HG02852 (cell line): ENCODE measurements around the gene HOXA3.

Experiments used
- ATAC-seq: cut with Tn5 transposase; IDR thresholded peaks from one replicate; pipeline ENCODE4 v1.9.1; 2021; ENCODE audit warnings: mild to moderate bottlenecking, moderate library complexity; ENCODE audit not compliant: unreplicated experiment

HOXA3 gene

GRCh38 chr7:27095050-27095896 is 57.1 kb downstream of the HOXA3 start:
- ATAC-seq = peak; percentile 10

- no peak for ATAC-seq
Measured at GRCh38 chr7:27094304-27095049, 57.9 kb downstream of the HOXA3 start.

- no peak for ATAC-seq
Measured at GRCh38 chr7:27093184-27093895, 59.0 kb downstream of the HOXA3 start.

- no peak for ATAC-seq
Measured at GRCh38 chr7:27092819-27093110, 59.6 kb downstream of the HOXA3 start.

GRCh38 chr7:27091941-27092818 is 60.2 kb downstream of the HOXA3 start:
- ATAC-seq = no peak

- ATAC-seq = no peak
Measured at GRCh38 chr7:27091105-27091504, 61.3 kb downstream of the HOXA3 start.

GRCh38 chr7:27088002-27088922 is 64.1 kb downstream of the HOXA3 start:
- ATAC-seq = no peak

- no peak for ATAC-seq
Measured at GRCh38 chr7:27083646-27084045, 68.7 kb downstream of the HOXA3 start.

GRCh38 chr7:27082171-27082570 is 70.2 kb downstream of the HOXA3 start:
- ATAC-seq = no peak

- ATAC-seq = no peak
Measured at GRCh38 chr7:27080844-27081436, 71.4 kb downstream of the HOXA3 start.

GRCh38 chr7:27079234-27079975 is 73.0 kb downstream of the HOXA3 start:
- no peak for ATAC-seq

GRCh38 chr7:27078616-27079233 is 73.7 kb downstream of the HOXA3 start:
- ATAC-seq = no peak

- ATAC-seq = no peak
Measured at GRCh38 chr7:27073076-27073475, 79.3 kb downstream of the HOXA3 start.

GRCh38 chr7:27071622-27072390 is 80.6 kb downstream of the HOXA3 start:
- ATAC-seq = no peak

- ATAC-seq = no peak
Measured at GRCh38 chr7:27068259-27068658, 84.1 kb downstream of the HOXA3 start.

GRCh38 chr7:27066148-27066547 is 86.2 kb downstream of the HOXA3 start:
- ATAC-seq = no peak

- no peak for ATAC-seq
Measured at GRCh38 chr7:27065709-27066108, 86.7 kb downstream of the HOXA3 start.
